Superior temporal gyrus (tissue), 1 donor: ENCODE results near the gene PDIA5.

Experiments used
- DNase-seq: peaks from one replicate; pipeline ENCODE4 v3.0.0-alpha.2; 2016; ENCODE audit errors: extremely low spot score

PDIA5 gene

GRCh38 chr3:123042413-123042812 is 24.4 kb upstream of the PDIA5 start:
- no peak for DNase-seq

DNA sequence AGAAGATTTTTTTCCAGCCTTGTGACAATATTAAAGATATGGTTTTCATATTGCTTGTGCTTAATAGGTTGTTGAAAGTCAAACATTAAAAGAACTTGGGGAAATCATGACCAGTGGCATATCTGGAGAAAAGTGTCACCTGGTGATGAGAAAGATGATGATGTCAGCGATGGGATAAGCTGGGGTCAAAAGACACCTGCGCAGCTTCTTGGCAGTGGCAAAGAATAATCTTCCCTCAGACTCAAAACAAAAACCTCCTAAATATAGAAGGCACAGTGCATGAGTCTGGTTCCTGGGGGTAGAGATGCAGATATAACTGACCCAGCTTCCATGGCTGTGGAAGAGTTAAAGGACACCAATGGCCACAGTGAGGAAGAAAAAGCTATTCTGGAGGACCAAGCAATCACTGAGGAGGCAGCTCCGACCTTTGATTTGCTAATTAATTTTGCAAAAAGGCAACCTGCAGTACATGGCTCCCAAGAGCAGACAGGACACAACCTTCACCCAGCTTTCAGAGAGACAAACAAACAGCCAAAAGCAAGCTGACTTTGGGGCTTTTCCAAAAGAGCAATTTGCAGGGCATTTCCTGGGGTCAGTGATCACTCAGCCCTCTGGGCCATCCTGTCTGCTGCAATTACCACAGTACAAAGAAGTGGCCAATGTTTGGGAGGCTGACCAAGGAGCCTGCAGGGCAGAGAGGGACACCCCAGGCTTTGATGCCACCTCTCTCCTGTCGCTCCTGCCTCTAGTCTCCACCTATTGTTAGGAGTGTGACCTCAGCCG is 21.7 kb upstream of the PDIA5 start:
- DNase-seq = no peak

DNA sequence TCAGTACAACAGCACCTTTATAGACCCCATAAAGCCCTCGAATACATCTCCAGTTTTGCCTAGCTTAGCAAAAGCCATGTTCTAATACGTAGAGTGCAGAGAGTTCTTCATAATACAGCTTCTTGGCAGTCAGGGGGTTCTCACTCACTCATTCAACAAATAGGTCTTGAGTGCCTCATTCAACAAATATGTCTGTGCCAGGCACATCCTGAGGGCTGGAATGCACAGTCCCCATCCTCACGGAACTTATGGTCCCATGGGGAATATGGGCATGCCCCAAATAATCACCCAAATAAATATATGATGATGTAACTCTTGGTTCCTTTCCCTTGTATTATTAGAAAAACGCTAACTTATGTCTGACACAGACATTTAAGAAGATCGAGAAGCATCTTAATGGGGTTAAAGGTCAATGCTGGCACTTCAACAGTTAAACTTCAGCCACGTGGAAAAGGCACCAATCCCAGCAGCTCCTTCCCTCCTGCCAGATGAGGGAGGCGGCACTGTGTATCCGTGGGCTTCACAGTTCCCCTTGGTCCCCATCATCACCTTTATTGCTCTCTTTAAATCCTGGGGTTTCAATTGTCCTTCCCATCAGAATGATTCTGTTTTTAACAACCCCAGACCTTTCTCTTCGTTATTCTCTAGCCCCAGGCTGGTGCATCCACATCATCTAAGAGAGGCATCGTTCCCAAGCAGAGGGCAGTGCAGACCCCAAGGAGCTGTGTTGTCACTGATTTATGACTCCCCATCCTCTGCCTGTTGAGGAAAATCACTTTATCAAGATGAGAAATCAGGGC is 20.4 kb upstream of the PDIA5 start:
- DNase-seq = no peak

DNA sequence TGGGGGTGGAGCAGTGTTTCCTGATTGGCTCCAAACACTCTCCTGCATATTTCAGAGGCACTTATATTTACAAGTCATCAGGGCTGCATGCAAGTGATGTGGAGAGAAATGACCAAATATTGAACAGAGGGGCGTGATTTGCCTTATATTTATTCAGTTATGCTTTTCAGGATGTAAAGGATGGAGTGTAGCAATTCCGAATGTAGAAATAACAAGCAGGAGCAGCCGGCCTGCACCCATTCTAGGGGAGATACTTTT is 19.8 kb upstream of the PDIA5 start:
- no peak for DNase-seq

- no peak for DNase-seq
These were observed 18.2 kb upstream of the PDIA5 start for GRCh38 chr3:123048480-123049237.

GRCh38 chr3:123050666-123051065 is 16.2 kb upstream of the PDIA5 start:
- no peak for DNase-seq

- no peak for DNase-seq
These were observed 13.7 kb upstream of the PDIA5 start for GRCh38 chr3:123053107-123053506.

DNA sequence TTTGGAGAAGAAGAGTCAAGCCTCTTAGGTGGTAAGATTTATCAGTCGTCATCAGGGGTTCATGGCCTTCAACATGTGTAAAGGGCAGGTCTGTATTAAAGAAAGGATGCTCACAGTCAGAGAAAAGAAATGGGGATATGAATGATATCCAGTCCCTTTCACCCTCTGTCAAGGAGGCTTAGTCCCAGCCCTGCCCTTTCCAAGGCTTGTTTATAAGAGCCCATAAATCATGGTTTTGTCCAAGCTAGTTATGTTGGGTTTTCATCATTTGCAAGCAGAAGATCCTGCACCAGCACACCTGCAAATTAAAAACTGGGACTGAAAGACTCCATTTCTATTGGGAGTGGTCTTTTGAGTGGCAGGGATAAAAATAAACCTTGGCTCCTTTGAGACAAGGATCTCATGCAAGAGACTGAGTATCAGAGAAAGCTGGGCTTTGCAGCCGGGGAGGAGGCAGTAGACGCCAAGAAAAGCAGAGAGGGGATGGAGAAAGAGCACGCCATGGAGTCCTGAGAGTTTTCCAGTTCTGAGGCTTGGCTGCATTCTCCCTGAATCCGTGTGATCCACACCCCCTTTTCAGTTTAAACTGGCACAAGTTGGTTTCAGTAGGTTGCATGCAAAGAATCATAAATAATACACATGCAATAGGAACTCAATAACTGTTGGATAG is 12.6 kb upstream of the PDIA5 start:
- DNase-seq = no peak

DNA sequence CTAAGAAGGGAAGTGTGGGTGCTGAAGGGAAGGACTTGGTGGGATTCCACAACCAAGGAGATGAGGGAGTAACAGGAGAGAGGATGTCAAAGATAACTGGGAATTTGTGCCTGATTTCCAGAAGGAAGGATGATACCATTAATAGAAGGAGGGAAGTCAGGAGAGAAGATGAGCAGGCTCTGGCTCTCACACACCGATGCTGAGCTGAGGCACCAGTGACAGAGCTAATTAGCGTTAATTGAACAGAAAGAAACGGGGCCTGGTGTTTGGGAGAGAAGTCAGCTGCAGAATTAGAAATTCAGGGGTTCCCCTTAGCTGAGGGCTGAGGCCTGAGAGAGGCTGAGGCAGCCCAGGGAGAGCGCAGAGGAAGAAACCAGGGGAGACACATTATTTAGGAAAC is 11.9 kb upstream of the PDIA5 start:
- no peak for DNase-seq

DNA sequence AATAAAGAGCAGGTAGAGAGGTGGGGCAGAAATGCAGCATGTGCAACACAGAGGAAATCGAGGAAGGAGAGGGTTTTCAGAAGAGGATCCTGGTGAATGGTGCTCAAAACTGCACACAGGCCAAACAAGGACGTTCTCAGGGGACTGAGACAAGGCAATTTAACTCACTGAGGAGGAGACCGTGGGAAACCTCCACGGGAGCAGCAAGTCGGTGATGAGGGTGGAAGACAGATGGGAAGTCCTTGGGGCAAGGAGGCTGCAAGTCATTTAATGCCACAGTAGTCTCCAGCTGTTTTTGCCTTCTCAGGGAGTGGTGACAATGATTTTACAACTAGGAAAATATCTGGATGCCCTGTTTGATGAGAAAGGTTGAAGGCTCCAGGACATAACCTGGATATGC is 11.5 kb upstream of the PDIA5 start:
- no peak for DNase-seq

GRCh38 chr3:123058505-123058904 is 8.3 kb upstream of the PDIA5 start:
- no peak for DNase-seq

DNA sequence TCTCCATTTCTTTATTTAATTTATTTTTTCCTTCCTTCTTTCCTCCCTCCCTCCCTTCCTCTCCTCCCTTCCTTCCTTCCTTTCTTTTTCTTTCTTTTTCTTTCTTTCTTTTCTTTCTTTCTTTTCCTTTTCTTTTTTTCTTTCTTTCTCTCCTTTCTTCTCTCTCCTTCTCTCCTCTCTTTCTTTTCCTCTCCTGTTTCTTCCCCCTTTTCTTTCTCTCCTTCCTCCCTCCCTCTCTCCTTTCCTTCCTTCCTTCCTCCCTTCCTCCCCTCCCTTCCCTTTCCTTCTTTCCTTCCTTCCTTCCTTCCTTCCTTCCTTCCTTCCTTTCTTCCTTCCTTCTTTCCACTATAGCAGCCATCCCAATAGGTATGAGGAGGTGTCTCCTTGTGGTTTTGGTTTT is 6.8 kb upstream of the PDIA5 start:
- no peak for DNase-seq

GRCh38 chr3:123061856-123062255 is 5.0 kb upstream of the PDIA5 start:
- DNase-seq = no peak

DNA sequence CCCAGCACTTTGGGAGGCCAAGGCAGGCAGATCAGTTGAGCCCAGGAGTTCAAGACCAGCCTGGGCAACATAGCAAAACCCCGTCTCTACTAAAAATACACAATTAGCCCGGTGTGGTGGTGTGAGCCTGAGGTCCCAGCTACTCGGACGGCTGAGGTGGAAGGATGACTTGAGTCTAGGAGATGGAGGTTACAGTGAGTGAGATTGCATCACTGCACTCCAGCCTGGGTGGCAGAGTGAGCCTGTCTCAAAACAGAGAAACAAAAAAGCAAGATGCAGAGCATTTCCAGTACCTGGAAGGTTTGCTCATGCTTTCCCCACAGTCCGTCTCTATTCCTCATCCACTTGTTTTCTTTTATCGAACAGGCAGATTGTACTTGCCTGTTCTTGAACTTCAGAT is 3.8 kb upstream of the PDIA5 start:
- no peak for DNase-seq

- DNase-seq = no peak
These were observed 2.3 kb upstream of the PDIA5 start for GRCh38 chr3:123064506-123064905.

- no peak for DNase-seq
These were observed 1.9 kb upstream of the PDIA5 start for GRCh38 chr3:123064914-123065313.

DNA sequence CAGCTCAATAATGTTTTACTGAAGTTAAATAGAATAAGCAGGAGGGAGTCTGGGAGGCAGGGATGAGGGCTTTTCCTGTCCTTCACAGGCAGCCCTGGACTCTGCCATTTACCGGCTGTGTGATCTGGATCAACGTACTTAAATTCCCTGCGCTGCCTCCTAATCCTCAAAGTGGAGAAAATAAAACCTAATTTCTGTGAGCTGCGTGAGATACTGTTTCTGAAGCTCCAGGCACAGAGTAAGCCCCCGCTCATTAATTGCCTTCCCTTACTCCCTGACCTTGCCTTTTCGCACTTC is 278 bp upstream of the PDIA5 start:
- no peak for DNase-seq

- no peak for DNase-seq
These were observed 1.1 kb downstream of the PDIA5 start for GRCh38 chr3:123067689-123068600.

GRCh38 chr3:123068601-123069381 is 2.0 kb downstream of the PDIA5 start:
- no peak for DNase-seq

GRCh38 chr3:123070510-123070909 is 3.7 kb downstream of the PDIA5 start:
- no peak for DNase-seq

- no peak for DNase-seq
These were observed 4.3 kb downstream of the PDIA5 start for GRCh38 chr3:123071146-123071545.
